Activated T-cell treated with anti-CD3 and anti-CD28 coated beads, Interleukin-2, amount 50 U/mL, for 24 hours (primary cell): ENCODE measurements around the gene PSMD12.
"Not testable (repeated sequence)": the region's sequence is repeated elsewhere in the genome, so short reads cannot be mapped to it uniquely, and the experiment has no call there.

Source experiments
- DNase-seq: peaks from one replicate; pipeline ENCODE4 v3.0.0-alpha.2; 2020
- H3K27ac Mint-ChIP-seq: 2 replicates; pipeline ENCODE4 v1.8.0; 2020; ENCODE audit warnings: mild to moderate bottlenecking, mixed read lengths
- H3K27me3 Mint-ChIP-seq: 2 replicates; pipeline ENCODE4 v1.8.0; 2020; ENCODE audit warnings: mixed read lengths
- H3K36me3 Mint-ChIP-seq: 2 replicates; pipeline ENCODE4 v1.8.0; 2020; ENCODE audit warnings: low read depth, mixed read lengths
- H3K4me1 Mint-ChIP-seq: 2 replicates; pipeline ENCODE4 v1.8.0; 2020; ENCODE audit warnings: low read depth, mixed read lengths
- H3K4me3 Mint-ChIP-seq: 2 replicates; pipeline ENCODE4 v1.8.0; 2020; ENCODE audit warnings: mild to moderate bottlenecking, moderate library complexity, mixed read lengths
- H3K9me3 Mint-ChIP-seq: 2 replicates; pipeline ENCODE4 v1.8.0; 2020; ENCODE audit warnings: mixed read lengths

PSMD12 gene

DNA sequence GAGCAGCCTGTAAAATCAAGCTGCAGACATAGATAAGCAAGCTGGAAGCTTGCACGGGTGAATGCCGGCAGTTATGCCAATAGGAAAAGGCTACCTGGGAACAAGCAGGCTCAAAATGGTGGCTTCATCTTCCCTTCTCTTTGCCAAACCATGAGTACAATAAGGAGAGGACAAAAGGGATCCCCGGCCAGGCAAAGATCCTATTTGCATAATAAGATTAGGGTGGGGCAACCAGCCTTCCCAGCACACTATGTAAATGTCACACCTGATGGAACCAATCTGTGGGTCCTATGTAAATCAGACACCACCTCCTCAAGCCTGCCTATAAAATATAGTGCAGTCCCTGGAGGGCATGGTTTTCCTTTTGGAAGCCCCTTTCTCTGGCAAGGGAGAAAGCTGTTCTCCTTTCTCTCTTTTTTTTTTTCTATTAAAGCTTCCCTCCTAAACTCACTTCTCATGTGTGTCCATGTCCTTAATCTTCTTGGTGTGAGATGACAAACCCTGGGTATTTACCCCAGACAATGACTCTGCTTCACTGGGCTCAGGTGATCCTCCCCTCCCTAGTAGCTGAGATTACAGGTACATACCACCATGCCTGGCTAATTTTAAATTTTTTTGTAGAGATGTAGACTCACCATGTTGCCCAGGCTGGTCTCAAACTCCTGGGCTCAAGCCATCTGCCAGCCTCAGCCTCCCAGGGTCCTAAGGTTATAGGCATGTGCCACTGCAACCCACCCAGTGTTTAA lies 44.2 kb downstream of the PSMD12 start:
- no peak for DNase-seq
- Mint-ChIP-seq H3K36me3 (no peaks in the 10 kb centered on the region), H3K27me3 (peaks cover 2% of the 10 kb centered on the region), H3K9me3 (no peaks in the 10 kb centered on the region), H3K4me1 (no peaks in the 10 kb centered on the region), H3K27ac (no peak overlapping the region), H3K4me3 (no peak overlapping the region)

DNA sequence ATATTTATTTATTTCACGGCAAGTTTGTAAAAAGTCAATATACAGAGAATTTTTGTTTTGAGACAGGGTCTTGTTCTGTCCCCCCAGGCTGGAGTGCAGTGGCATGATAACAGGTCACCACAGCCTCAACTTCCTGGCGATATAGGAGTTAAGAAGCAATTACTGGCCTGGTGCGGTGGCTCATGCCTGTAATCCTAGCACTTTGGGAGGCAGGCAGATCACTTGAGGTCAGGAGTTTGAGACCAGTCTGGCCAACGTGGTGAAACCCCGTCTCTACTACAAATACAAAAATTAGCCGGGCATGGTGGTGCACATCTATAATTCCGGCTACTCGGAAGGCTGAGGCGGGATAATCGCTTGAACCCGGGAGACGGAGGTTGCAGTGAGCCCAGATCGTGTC lies 44.9 kb downstream of the PSMD12 start:
- H3K9me3 Mint-ChIP-seq, H3K36me3 Mint-ChIP-seq, H3K27me3 Mint-ChIP-seq, H3K4me1 Mint-ChIP-seq, H3K4me3 Mint-ChIP-seq, DNase-seq, H3K27ac Mint-ChIP-seq: not testable (repeated sequence)

GRCh38 chr17:67316781-67317180 lies 49.6 kb downstream of the PSMD12 start:
- Mint-ChIP-seq H3K27ac (no peak overlapping the region), H3K36me3 (no peaks in the 10 kb centered on the region), H3K27me3 (peaks cover 2% of the 10 kb centered on the region), H3K4me1 (no peaks in the 10 kb centered on the region), H3K9me3 (no peaks in the 10 kb centered on the region), H3K4me3 (no peak overlapping the region)
- no peak for DNase-seq

- Mint-ChIP-seq H3K36me3 (no peaks in the 10 kb centered on the region), H3K4me3 (no peak overlapping the region), H3K4me1 (no peaks in the 10 kb centered on the region), H3K9me3 (no peaks in the 10 kb centered on the region), H3K27ac (no peak overlapping the region), H3K27me3 (peaks cover 2% of the 10 kb centered on the region)
- no peak for DNase-seq
These were observed 50.5 kb downstream of the PSMD12 start for GRCh38 chr17:67315865-67316264.

DNA sequence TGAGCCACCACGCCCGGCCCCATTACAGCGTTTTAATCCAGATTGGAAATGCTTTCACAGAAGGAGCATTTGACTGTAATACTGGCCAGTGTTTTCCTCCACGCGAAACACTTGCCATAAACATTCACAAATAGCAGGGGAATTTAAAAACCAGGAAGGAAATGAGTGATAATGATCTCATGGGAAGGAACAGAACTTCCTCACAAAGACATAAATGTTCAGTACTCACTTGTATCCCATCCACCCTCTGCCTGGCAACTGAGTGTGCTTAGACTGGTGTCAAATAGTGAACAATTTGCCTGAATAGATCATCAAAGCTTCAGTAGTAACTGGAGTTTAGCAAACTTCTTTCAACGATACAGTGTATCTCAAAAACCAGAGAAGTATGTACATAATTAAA lies 54.1 kb downstream of the PSMD12 start:
- Mint-ChIP-seq H3K27ac (no peak overlapping the region), H3K9me3 (no peaks in the 10 kb centered on the region), H3K36me3 (no peaks in the 10 kb centered on the region), H3K4me1 (no peaks in the 10 kb centered on the region), H3K4me3 (no peak overlapping the region), H3K27me3 (no peaks in the 10 kb centered on the region)
- no peak for DNase-seq

GRCh38 chr17:67311575-67311974 lies 54.8 kb downstream of the PSMD12 start:
- H3K27me3 Mint-ChIP-seq, result no peaks in the 10 kb centered on the region
- no peak for DNase-seq
- H3K4me1 Mint-ChIP-seq, result no peaks in the 10 kb centered on the region
- H3K9me3 Mint-ChIP-seq, result no peaks in the 10 kb centered on the region
- no peaks in the 10 kb centered on the region for H3K36me3 Mint-ChIP-seq
- no peak overlapping the region for H3K4me3 Mint-ChIP-seq
- H3K27ac Mint-ChIP-seq, result no peak overlapping the region

DNA sequence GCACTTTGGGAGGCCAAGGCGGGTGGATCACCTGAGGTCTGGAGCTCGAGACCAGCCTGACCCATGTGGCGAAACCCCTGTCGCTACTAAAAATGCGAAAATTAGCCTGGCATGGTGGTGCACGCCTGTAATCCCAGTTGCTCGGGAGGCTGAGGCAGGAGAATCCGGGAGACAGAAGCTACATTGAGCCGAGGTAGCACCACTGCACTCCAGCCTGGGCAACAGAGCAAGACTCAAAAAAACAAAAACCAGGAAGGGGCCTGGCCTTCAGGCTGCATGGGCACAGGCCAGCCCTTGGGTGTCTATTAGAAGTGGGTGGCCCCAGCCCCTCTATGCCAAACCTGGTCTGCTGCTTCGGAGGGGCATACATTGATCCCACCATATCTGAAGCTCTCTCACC lies 56.0 kb downstream of the PSMD12 start:
- no peaks in the 10 kb centered on the region for H3K36me3 Mint-ChIP-seq
- no peak overlapping the region for H3K4me3 Mint-ChIP-seq
- H3K9me3 Mint-ChIP-seq, result no peaks in the 10 kb centered on the region
- no peak overlapping the region for H3K27ac Mint-ChIP-seq
- DNase-seq, result no peak
- H3K27me3 Mint-ChIP-seq, result no peaks in the 10 kb centered on the region
- H3K4me1 Mint-ChIP-seq, result no peaks in the 10 kb centered on the region

GRCh38 chr17:67305446-67306235 lies 60.7 kb downstream of the PSMD12 start:
- H3K4me1 Mint-ChIP-seq, H3K9me3 Mint-ChIP-seq, H3K27ac Mint-ChIP-seq, H3K4me3 Mint-ChIP-seq, DNase-seq, H3K36me3 Mint-ChIP-seq, H3K27me3 Mint-ChIP-seq: not testable (repeated sequence)

DNA sequence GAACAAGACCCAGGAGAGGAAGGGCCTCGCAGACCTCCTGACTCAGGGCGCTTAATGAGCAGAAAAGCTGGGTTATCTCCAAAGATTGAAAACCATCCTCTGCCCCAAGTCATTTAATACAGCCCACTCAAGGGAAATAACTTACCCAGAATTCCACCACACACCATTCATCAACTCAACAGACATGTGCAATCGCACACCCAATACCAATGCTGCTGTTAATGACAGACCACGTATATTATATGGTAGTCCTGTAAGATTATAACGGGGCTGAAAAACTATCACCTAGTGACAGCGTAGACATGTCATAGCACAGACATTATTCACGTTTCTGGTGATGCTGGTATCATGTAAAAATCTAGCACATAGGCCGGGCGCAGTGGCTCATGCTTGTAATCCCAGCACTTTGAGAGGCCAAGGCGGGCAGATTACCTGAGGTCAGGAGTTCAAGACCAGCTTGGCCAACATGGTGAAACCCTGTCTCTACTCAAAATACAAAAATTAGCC lies 68.9 kb downstream of the PSMD12 start:
- no peak overlapping the region for H3K4me3 Mint-ChIP-seq
- no peaks in the 10 kb centered on the region for H3K36me3 Mint-ChIP-seq
- H3K9me3 Mint-ChIP-seq, result no peaks in the 10 kb centered on the region
- no peak for DNase-seq
- no peaks in the 10 kb centered on the region for H3K4me1 Mint-ChIP-seq
- H3K27me3 Mint-ChIP-seq, result no peaks in the 10 kb centered on the region
- H3K27ac Mint-ChIP-seq, result no peak overlapping the region

DNA sequence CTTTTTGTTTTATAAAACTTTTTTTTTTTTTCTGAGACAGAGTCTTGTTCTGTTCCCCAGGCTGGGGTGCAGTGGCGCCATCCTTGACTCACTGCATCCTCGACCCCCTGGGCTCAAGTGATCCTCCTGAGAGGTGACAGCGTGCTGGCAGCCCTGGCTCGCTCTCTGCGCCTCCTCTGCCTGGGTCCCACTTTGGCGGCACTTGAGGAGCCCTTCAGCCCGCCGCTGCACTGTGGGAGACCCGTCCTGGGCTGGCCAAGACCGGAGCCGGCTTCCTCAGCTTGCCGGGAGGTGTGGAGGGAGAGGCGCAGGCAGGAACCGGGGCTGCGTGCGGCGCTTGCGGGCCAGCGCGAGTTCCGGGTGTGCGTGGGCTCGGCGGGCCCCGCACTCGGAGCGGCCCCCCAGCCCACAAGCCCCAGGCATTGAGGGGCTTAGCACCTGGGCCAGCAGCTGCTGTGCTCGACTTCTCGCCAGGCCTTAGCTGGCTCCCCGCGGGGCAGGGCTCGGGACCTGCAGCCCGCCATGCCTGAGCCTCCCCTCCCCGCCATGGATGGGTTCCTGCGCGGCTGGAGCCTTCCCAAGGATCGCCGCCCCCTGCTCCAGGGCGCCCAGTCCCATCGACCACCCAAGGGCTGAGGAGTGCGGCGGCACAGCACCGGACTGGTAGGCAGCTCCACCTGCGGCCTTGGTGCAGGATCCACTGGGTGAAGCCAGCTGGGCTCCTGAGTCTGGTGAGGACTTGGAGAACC lies 71.8 kb downstream of the PSMD12 start:
- Mint-ChIP-seq H3K4me3 (no peak overlapping the region), H3K36me3 (no peaks in the 10 kb centered on the region), H3K9me3 (no peaks in the 10 kb centered on the region), H3K27ac (no peak overlapping the region), H3K4me1 (no peaks in the 10 kb centered on the region), H3K27me3 (no peaks in the 10 kb centered on the region)
- no peak for DNase-seq

GRCh38 chr17:67293251-67294203 lies 72.8 kb downstream of the PSMD12 start:
- DNase-seq, result peak; percentile 70
- Mint-ChIP-seq H3K4me1 (no peaks in the 10 kb centered on the region), H3K27me3 (no peaks in the 10 kb centered on the region), H3K9me3 (no peaks in the 10 kb centered on the region), H3K4me3 (no peak overlapping the region), H3K27ac (no peak overlapping the region), H3K36me3 (no peaks in the 10 kb centered on the region)

DNA sequence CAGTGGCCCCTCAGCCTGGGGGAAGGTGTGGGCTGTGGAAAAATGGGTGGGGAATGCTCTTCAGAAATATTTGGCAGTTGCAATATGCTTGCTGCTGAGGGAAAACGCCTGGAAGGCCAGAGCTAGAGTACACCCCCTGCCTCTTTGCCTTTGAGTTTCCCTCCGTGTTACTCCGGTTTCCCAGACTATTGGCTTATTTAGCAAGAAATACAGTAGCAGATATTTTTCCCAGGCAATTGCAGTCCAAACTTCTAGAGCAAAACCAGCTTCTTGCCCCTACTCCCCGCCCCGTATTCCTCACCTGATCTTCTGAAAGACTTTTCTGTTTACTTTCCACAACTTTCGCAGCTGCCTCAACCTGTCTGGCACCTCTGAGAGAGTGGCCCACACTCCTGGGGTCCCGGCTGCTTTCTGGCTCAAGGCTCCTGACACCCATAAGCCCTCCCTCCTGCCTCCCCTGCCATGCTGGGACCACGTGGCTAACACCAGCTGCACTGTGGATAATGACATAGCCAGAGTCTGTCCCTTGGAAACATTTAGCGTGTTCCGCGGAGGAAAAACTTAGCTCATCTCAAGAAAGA lies 75.6 kb downstream of the PSMD12 start:
- Mint-ChIP-seq H3K4me1 (no peaks in the 10 kb centered on the region), H3K27ac (no peak overlapping the region), H3K4me3 (no peak overlapping the region), H3K36me3 (no peaks in the 10 kb centered on the region), H3K9me3 (no peaks in the 10 kb centered on the region), H3K27me3 (no peaks in the 10 kb centered on the region)
- no peak for DNase-seq

GRCh38 chr17:67290244-67290643 lies 76.1 kb downstream of the PSMD12 start:
- Mint-ChIP-seq H3K4me1 (no peaks in the 10 kb centered on the region), H3K9me3 (no peaks in the 10 kb centered on the region), H3K4me3 (no peak overlapping the region), H3K36me3 (no peaks in the 10 kb centered on the region), H3K27ac (no peak overlapping the region), H3K27me3 (no peaks in the 10 kb centered on the region)
- no peak for DNase-seq
